Ascending aorta (tissue), 2 donors: ENCODE results near the gene CDK17. TPM values are rescaled to one million over a fixed set of nuclear protein-coding genes. Genes with fewer than 3 reads are reported as not detected.
A peak's percentile ranks its signal among the peaks of the same experiment; 100 is the strongest.
"Not testable (repeated sequence)": the region's sequence is repeated elsewhere in the genome, so short reads cannot be mapped to it uniquely, and the experiment has no call there.

ENCODE experiments used
- DNase-seq, 2 donors: peaks; one replicate each; pipeline ENCODE4 v3.0.0-alpha.2; 2019; ENCODE audit warnings: low spot score in 2 of 2
- H3K27ac ChIP-seq, 2 donors: fragments of 200-600 bp; sonication (generic); one replicate each; pipeline ENCODE4 v1.5.1; 2016 to 2017; ENCODE audit warnings: mild to moderate bottlenecking in 1 of 2
- H3K27me3 ChIP-seq: fragments of 200-600 bp; sonication (generic); one replicate; pipeline ENCODE4 v1.5.1; 2017
- H3K36me3 ChIP-seq, 2 donors: fragments of 200-600 bp; sonication (generic); one replicate each; pipeline ENCODE4 v1.5.1; 2016
- H3K4me1 ChIP-seq, 2 donors: fragments of 200-600 bp; sonication (generic); one replicate each; pipeline ENCODE4 v1.5.1; 2016 to 2017; ENCODE audit warnings: mild to moderate bottlenecking in 1 of 2
- H3K4me3 ChIP-seq, 2 donors: fragments of 200-600 bp; sonication (generic); one replicate each; pipeline ENCODE4 v1.5.1; 2016 to 2017; ENCODE audit warnings: mild to moderate bottlenecking in 1 of 2
- H3K9me3 ChIP-seq, 2 donors: fragments of 200-600 bp; sonication (generic); one replicate each; pipeline ENCODE4 v1.5.1; 2016
- CTCF ChIP-seq, 3 experiments: fragments of 200-600 bp in 2 of 3; fragments of 450-650 bp in 1 of 3; sonication (generic) in 2 of 3; IDR thresholded peaks; one replicate each; pipeline ENCODE4 v1.5.1; 2016 to 2019; ENCODE audit warnings: antibody characterized with exemption in 3 of 3, mild to moderate bottlenecking in 1 of 3, moderate library complexity in 1 of 3
- intact Hi-C: fragments of 100-400 bp; cut with DNase I; formaldehyde crosslinking; loops from one replicate; pipeline ENCODE4 v1.15.1; 2023
- total RNA-seq: library from RNA; depleted of rRNA; stranded (reverse); fragments of >200 nt; gene quantifications from one replicate; pipeline ENCODE4 v1.1.0, GENCODE V29; 2016

Gene CDK17
- total RNA-seq, 1 donor from 2014 or later, result 49.7 TPM

GRCh38 chr12:96421014-96421413 lies 20.8 kb upstream of the CDK17 start:
- intact Hi-C loops, result no loop called here
- Histone ChIP-seq H3K36me3 (no peaks in the 10 kb centered on the region), H3K27ac (no peak overlapping the region), H3K4me1 (no peaks in the 10 kb centered on the region), H3K27me3 (no peaks in the 10 kb centered on the region), H3K4me3 (peak overlapping the region in 1 of 2 donors; percentile 13), H3K9me3 (no peaks in the 10 kb centered on the region)
- no peak for TF ChIP-seq CTCF (IDR thresholded peaks at IDR 0.05)
- no peak for DNase-seq

GRCh38 chr12:96420277-96420835 lies 20.1 kb upstream of the CDK17 start:
- H3K4me1 ChIP-seq, result no peaks in the 10 kb centered on the region
- no peak for TF ChIP-seq CTCF (IDR thresholded peaks at IDR 0.05)
- H3K4me3 ChIP-seq, result no peak overlapping the region
- intact Hi-C loops, result no loop called here
- H3K36me3 ChIP-seq, result no peaks in the 10 kb centered on the region
- no peaks in the 10 kb centered on the region for H3K9me3 ChIP-seq
- no peak overlapping the region for H3K27ac ChIP-seq
- no peaks in the 10 kb centered on the region for H3K27me3 ChIP-seq
- DNase-seq, result no peak

GRCh38 chr12:96419576-96420276 lies 19.5 kb upstream of the CDK17 start:
- H3K27me3 ChIP-seq, result no peaks in the 10 kb centered on the region
- H3K9me3 ChIP-seq, result no peaks in the 10 kb centered on the region
- H3K4me1 ChIP-seq, result no peaks in the 10 kb centered on the region
- no peak overlapping the region for H3K27ac ChIP-seq
- H3K36me3 ChIP-seq, result no peaks in the 10 kb centered on the region
- no peak for TF ChIP-seq CTCF (IDR thresholded peaks at IDR 0.05)
- no peak overlapping the region for H3K4me3 ChIP-seq
- DNase-seq, result no peak
- intact Hi-C loops, result no loop called here

DNA sequence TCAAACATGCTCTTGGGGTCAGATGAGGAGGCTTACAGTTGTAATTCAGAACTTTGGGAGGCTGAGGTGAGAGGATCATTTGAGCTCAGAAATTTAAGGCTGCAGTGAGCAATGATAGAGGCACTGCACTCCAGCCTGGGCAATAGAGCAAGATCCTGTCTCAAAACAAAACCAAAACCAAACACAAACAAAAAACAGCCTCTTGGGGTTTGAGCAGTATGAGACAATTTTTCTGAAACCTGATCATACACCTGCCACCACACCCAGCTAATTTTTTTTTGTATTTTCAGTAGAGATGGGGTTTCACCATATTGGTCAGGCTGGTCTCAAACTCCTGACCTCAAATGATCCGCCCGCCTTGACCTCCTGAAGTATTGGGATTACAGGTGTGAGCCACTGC lies 17.4 kb upstream of the CDK17 start:
- DNase-seq, intact Hi-C loops, H3K4me3 ChIP-seq: not testable (repeated sequence)

DNA sequence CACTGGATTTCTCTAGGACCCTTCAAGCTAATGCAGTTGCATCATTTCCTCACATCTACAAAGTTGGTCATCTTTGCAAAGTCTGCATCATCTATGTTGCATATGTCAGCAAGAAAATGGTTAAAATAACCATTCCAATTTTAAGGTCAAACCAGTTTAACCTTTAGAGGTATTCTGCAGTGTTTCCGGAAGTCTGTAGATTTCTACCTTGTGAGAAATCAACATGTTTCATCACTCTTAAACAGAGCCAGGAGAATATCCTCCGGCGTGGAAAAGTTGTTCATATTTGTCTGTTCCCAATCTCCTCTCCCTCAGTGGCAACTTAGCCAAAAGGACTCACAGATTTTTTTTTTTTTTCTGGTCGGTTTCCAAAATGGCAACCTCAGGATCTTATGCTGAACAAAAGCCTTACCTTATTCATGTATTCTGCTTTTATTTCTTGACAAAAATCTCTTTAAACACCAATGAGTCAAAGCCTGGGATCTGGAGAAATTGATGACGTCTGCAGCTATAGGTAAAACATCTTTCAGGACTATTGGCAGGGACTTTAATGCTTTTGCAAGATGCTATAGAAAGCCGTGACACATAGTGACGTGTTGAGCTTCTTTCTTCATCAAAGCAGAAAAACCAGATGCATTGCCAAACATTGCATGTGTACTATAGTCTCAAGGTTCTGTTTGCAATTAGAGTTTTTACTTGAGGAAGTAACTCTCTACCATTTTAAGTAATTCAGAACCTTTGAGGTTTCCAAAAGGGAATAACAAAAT lies 16.0 kb upstream of the CDK17 start:
- intact Hi-C loops, result no loop called here
- Histone ChIP-seq H3K4me1 (no peaks in the 10 kb centered on the region), H3K27ac (no peak overlapping the region), H3K4me3 (no peak overlapping the region), H3K36me3 (no peaks in the 10 kb centered on the region), H3K27me3 (no peaks in the 10 kb centered on the region), H3K9me3 (no peaks in the 10 kb centered on the region)
- no peak for TF ChIP-seq CTCF (IDR thresholded peaks at IDR 0.05)
- DNase-seq, result no peak

More for the DNA sequence above, 17.4 kb upstream of the CDK17 start:
- not testable (repeated sequence) for H3K27ac ChIP-seq, H3K36me3 ChIP-seq, H3K27me3 ChIP-seq, H3K4me1 ChIP-seq, H3K9me3 ChIP-seq

GRCh38 chr12:96414637-96415036 lies 14.4 kb upstream of the CDK17 start:
- intact Hi-C loops, result no loop called here
- TF ChIP-seq CTCF (IDR thresholded peaks at IDR 0.05), result no peak
- no peaks in the 10 kb centered on the region for H3K36me3 ChIP-seq
- DNase-seq, result no peak
- H3K27ac ChIP-seq, result no peak overlapping the region
- H3K9me3 ChIP-seq, result no peaks in the 10 kb centered on the region
- no peaks in the 10 kb centered on the region for H3K27me3 ChIP-seq
- no peak overlapping the region for H3K4me3 ChIP-seq
- no peaks in the 10 kb centered on the region for H3K4me1 ChIP-seq
